Adrenal gland (tissue), 12 donors: ENCODE results near the gene JAZF1. TPM values are rescaled to one million over a fixed set of nuclear protein-coding genes. Genes with fewer than 3 reads are reported as not detected.

Experiments used
- DNase-seq, 7 donors: peaks; one replicate each; pipeline ENCODE4 v3.0.0-alpha.2; 2019 to 2020
- H3K27ac ChIP-seq, 5 donors: fragments of 200-600 bp; sonication (generic) in 4 of 5; 1 replicate in 3 of 5; 2 replicates in 2 of 5; pipeline versions ENCODE4 v1.5.1 to v1.8.0; 2016 to 2020; ENCODE audit warnings: mild to moderate bottlenecking in 1 of 5
- H3K27me3 ChIP-seq: fragments of 200-600 bp; 2 replicates; pipeline ENCODE4 v1.8.0; 2021
- H3K36me3 ChIP-seq, 2 donors: fragments of 200-600 bp; replicated peaks in 1 of 2; 1 replicate in 1 of 2; 2 replicates in 1 of 2; pipeline versions ENCODE4 v1.5.1 to v1.8.0; 2018 to 2022
- H3K4me1 ChIP-seq, 2 donors: fragments of 200-600 bp; replicated peaks in 1 of 2; 1 replicate in 1 of 2; 2 replicates in 1 of 2; pipeline versions ENCODE4 v1.5.1 to v1.8.0; 2018 to 2021
- H3K4me3 ChIP-seq, 4 donors: fragments of 200-600 bp; sonication (generic) in 3 of 4; one replicate each; pipeline ENCODE4 v1.5.1; 2016 to 2018
- H3K9me3 ChIP-seq, 3 donors: fragments of 200-600 bp; sonication (generic) in 1 of 3; replicated peaks in 1 of 3; 1 replicate in 2 of 3; 2 replicates in 1 of 3; pipeline versions ENCODE4 v1.5.1 to v1.8.0; 2016 to 2021
- POLR2A ChIP-seq, 2 donors: fragments of 450-650 bp; IDR thresholded peaks; one replicate each; pipeline ENCODE4 v1.6.1; 2017; ENCODE audit warnings: antibody characterized with exemption in 2 of 2, mild to moderate bottlenecking in 2 of 2, moderate library complexity in 1 of 2
- WGBS, 4 donors: extraction: QIAGEN DNeasy Blood & Tissue Kit in 2 of 4; methylation state at CpG; one replicate each; pipeline versions ENCODE4 v1.1.5 to v1.1.7; 2013 to 2017; 5-methylcytosine and 5-hydroxymethylcytosine counted together
- intact Hi-C, 2 donors: fragments of 100-400 bp; cut with DNase I; formaldehyde crosslinking; loops; one replicate each; pipeline versions ENCODE4 v1.14.1 to v1.15.0; 2022 to 2023
- polyA plus RNA-seq, 3 donors: library from polyadenylated mRNA; stranded (reverse); fragments of 200-250 nt in 2 of 3; fragments of 350-450 nt in 1 of 3; fragmentation: Illumina TruSeq in 1 of 3; extraction: RNeasy Lipid Tissue Mini Kit (QIAGEN cat#74804) in 1 of 3; gene quantifications; one replicate each; pipeline ENCODE4 v1.2.3, GENCODE V29; 2013 to 2014
- total RNA-seq, 9 donors: library from RNA; depleted of rRNA in 4 of 9; stranded (reverse); fragments of >200 nt in 4 of 9; fragments of 120-200 nt in 1 of 9; fragmentation: NEBNext Ultra II Directional in 1 of 9; extraction: Animal tissue kit (Norgen Biotek cat#: 25700) in 1 of 9; gene quantifications; one replicate each; pipeline versions ENCODE4 v1.1.0 to v1.2.4, GENCODE V29; 2013 to 2023
- TF ChIP-seq, protein P1 (sequence below), 6 experiments: fragments of 450-650 bp in 4 of 6; fragments of 200-600 bp in 2 of 6; sonication (generic) in 1 of 6; IDR thresholded peaks; 1 replicate in 5 of 6; 2 replicates in 1 of 6; pipeline versions ENCODE4 v1.5.1 to v1.8.0; 2016 to 2021; ENCODE audit warnings: antibody characterized with exemption in 6 of 6, mild to moderate bottlenecking in 2 of 6, moderate library complexity in 1 of 6
- donor health status: healthy with polysubstance abuse.
- donor health status: Bipolar disorder and iron deficiency.
- donor health status: DM: yes; HTN: yes; CAD: no.
- donor health status: DM: no; HTN: no; CAD: no.
- donor health status: DM: no; HTN: no; CAD: no.
- donor health status: DM: yes; HTN: yes; CAD: no.

The JAZF1 gene
- total and polyA plus RNA-seq, 12 donors = 18.5 to 192 (median 96.3) TPM

DNA sequence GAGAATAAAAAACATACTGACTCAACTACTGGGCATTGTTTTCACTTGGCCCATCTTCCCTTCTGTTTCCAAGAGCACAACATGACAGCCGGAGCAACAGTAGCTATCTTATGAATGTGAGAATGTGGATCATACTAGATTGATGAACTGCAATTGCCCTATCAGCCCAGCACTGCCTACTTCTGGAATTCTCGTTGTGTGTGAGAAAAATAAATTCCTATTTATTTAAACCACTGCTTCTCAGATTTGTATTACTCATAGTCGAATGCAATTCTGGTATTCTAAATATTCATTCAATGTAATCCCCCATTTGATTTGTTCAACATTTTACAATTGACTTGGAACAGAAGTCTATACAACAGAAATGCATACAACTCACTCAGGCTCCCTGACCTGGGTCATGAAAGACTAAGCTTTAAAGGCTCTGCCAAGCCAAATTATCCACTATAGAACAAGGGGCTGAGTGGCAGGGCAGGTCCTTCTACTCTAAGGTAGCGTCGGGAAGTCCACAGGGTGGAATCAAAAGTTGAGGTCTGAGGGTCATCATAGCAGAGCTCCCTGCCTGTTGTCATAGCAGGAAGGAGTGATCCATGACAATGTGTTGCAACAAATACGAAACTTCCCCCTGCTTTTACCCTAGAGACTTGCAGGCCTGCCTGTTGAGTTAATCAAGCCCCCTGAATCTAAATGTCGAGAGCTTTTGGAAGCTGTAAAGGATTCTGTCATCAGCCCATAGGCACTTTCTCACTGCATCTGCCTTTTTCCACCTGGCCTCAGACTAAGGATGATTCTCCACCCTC, 12.4 kb upstream of the JAZF1 start:
- H3K36me3 ChIP-seq = no peaks in the 10 kb centered on the region
- no peaks in the 10 kb centered on the region for H3K27me3 ChIP-seq
- H3K27ac ChIP-seq = no peak overlapping the region
- whole genome bisulfite sequencing, 4 donors = 81 to 90% (median 84%) methylated on average over 7 of the region's 7 CpGs
- peaks cover 0 to 10% of the 10 kb centered on the region in 2 donors for H3K4me1 ChIP-seq
- H3K9me3 ChIP-seq = no peaks in the 10 kb centered on the region
- DNase-seq = no peak
- intact Hi-C loops = loop anchor here in 1 of 2 donors (5.0 kb wide), 1 partner anchor 79 kb away; no protein-coding TSS in a partner anchor
- TF ChIP-seq POLR2A (IDR thresholded peaks at IDR 0.05) = no peak
- TF ChIP-seq, protein P1, sequence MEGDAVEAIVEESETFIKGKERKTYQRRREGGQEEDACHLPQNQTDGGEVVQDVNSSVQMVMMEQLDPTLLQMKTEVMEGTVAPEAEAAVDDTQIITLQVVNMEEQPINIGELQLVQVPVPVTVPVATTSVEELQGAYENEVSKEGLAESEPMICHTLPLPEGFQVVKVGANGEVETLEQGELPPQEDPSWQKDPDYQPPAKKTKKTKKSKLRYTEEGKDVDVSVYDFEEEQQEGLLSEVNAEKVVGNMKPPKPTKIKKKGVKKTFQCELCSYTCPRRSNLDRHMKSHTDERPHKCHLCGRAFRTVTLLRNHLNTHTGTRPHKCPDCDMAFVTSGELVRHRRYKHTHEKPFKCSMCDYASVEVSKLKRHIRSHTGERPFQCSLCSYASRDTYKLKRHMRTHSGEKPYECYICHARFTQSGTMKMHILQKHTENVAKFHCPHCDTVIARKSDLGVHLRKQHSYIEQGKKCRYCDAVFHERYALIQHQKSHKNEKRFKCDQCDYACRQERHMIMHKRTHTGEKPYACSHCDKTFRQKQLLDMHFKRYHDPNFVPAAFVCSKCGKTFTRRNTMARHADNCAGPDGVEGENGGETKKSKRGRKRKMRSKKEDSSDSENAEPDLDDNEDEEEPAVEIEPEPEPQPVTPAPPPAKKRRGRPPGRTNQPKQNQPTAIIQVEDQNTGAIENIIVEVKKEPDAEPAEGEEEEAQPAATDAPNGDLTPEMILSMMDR (IDR thresholded peaks at IDR 0.05) = no peak
- H3K4me3 ChIP-seq = no peak overlapping the region

DNA sequence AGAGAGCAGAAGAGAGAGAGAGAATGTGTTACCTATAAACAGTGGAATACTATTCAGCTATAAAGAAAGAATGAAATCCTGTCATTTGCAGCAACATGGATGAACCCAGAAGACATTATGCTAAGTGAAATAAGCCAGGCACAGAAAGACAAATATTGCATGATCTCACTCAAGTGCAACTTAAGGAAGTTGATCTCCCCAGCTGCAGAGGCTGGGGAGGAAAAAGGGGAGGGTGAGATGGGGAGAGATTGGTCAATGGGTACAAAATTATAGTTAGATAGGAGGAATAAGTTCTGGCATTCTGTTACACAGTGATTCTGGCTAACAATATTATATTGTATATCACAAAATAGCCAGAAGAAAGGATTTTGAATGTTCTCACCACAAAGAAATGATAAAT, 11.2 kb upstream of the JAZF1 start:
- Histone ChIP-seq H3K36me3 (no peaks in the 10 kb centered on the region), H3K4me1 (peaks cover 0 to 10% of the 10 kb centered on the region in 2 donors), H3K27ac (no peak overlapping the region), H3K9me3 (no peaks in the 10 kb centered on the region), H3K27me3 (no peaks in the 10 kb centered on the region), H3K4me3 (no peak overlapping the region)
- intact Hi-C loops = loop anchor here in 1 of 2 donors (5.0 kb wide), 1 partner anchor 81 kb away; no protein-coding TSS in a partner anchor
- DNase-seq = no peak
- TF ChIP-seq POLR2A (IDR thresholded peaks at IDR 0.05) = no peak
- TF ChIP-seq, protein P1 (IDR thresholded peaks at IDR 0.05) = no peak

- DNase-seq = no peak
- Histone ChIP-seq H3K36me3 (no peaks in the 10 kb centered on the region), H3K9me3 (no peaks in the 10 kb centered on the region), H3K4me3 (no peak overlapping the region), H3K27ac (no peak overlapping the region), H3K27me3 (no peaks in the 10 kb centered on the region), H3K4me1 (peaks cover 0 to 10% of the 10 kb centered on the region in 2 donors)
- TF ChIP-seq POLR2A (IDR thresholded peaks at IDR 0.05) = no peak
- TF ChIP-seq, protein P1 (IDR thresholded peaks at IDR 0.05) = no peak
- intact Hi-C loops = loop anchor here in 1 of 2 donors (5.0 kb wide), 1 partner anchor 81 kb away; no protein-coding TSS in a partner anchor
- WGBS, 4 donors = 95 to 97% (median 96%) methylated on average over 2 of the region's 2 CpGs
These were observed 10.6 kb upstream of the JAZF1 start for GRCh38 chr7:28191184-28191583.

DNA sequence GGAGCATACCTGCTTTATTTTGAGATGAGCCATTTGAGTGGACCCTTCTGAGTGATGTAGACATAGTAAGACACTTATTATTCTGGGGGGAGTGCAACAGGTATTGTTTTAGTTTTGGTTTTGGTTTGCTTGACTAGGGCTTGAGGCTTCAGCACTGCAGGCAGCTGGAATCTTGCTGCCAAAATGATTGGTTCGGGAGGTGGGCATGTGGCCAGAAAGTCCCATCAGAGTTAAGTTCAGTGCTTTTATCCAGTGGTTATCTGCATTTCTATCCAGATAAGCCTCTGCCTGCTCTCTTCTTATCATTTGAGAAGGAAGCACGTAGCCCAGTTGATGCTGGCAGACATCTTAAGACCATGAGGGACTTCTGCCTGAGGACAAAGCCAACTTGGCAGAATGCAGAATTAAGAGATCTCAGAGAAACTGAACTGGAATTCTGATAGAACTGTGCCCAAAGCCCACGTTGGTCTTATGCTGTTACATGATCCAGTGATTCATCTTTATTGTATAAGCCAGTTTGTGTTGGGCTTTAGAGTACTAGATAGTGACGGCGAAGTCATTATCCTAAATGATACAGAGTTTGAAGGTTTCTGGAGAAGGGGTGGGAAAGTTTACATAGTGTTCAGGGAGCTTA, 9.6 kb upstream of the JAZF1 start:
- Histone ChIP-seq H3K9me3 (no peaks in the 10 kb centered on the region), H3K4me1 (peaks cover 0 to 10% of the 10 kb centered on the region in 2 donors), H3K36me3 (no peaks in the 10 kb centered on the region), H3K4me3 (peak overlapping the region in 1 of 4 donors; percentile 33), H3K27me3 (no peaks in the 10 kb centered on the region), H3K27ac (no peak overlapping the region)
- intact Hi-C loops = loop anchor here in 1 of 2 donors (5.0 kb wide), 1 partner anchor 82 kb away; no protein-coding TSS in a partner anchor
- peak in 6 of 7 donors; percentile 37 to 77 (median 56) for DNase-seq
- 46 to 51% (median 49%) methylated on average over 5 of the region's 5 CpGs for WGBS, 4 donors
- TF ChIP-seq, protein P1 (IDR thresholded peaks at IDR 0.05) = no peak
- TF ChIP-seq POLR2A (IDR thresholded peaks at IDR 0.05) = no peak
